Stimulated activated CD8-positive, alpha-beta memory T cell treated with anti-CD3 and anti-CD28 coated beads, Interleukin-4, amount 100 ng/mL, for 48 hours (primary cell): ENCODE measurements around the gene NFKB2.
A peak's percentile ranks its signal among the peaks of the same experiment; 100 is the strongest.

Experiments used
- DNase-seq: peaks from one replicate; pipeline ENCODE4 v3.0.0-alpha.2; 2020

NFKB2 gene

GRCh38 chr10:102395400-102396316 lies at the start of gene NFKB2:
Gene NFKB2 (plus strand): TSS chr10:102395705. CDS start chr10:102395960, 255 bp downstream.
- peak; percentile 95 for DNase-seq

- no peak for DNase-seq
Measured at GRCh38 chr10:102347236-102347828, 48.2 kb upstream of the NFKB2 start.

GRCh38 chr10:102352066-102352715 lies 43.3 kb upstream of the NFKB2 start:
- peak; percentile 85 for DNase-seq

GRCh38 chr10:102354451-102354850 lies 41.1 kb upstream of the NFKB2 start:
- DNase-seq = no peak

GRCh38 chr10:102358712-102359382 lies 36.7 kb upstream of the NFKB2 start:
- no peak for DNase-seq

GRCh38 chr10:102367441-102367840 lies 28.1 kb upstream of the NFKB2 start:
- no peak for DNase-seq

GRCh38 chr10:102368077-102368476 lies 27.4 kb upstream of the NFKB2 start:
- DNase-seq = no peak

- DNase-seq = no peak
Measured at GRCh38 chr10:102371295-102371694, 24.2 kb upstream of the NFKB2 start.

GRCh38 chr10:102375250-102375649 lies 20.3 kb upstream of the NFKB2 start:
- DNase-seq = no peak

- no peak for DNase-seq
Measured at GRCh38 chr10:102375867-102376266, 19.6 kb upstream of the NFKB2 start.

- DNase-seq = no peak
Measured at GRCh38 chr10:102376901-102377300, 18.6 kb upstream of the NFKB2 start.

GRCh38 chr10:102379383-102379782 lies 16.1 kb upstream of the NFKB2 start:
- no peak for DNase-seq

GRCh38 chr10:102381983-102382382 lies 13.5 kb upstream of the NFKB2 start:
- no peak for DNase-seq

GRCh38 chr10:102382871-102383270 lies 12.6 kb upstream of the NFKB2 start:
- no peak for DNase-seq

GRCh38 chr10:102384053-102384452 lies 11.5 kb upstream of the NFKB2 start:
- peak; percentile 27 for DNase-seq

GRCh38 chr10:102384606-102385429 lies 10.7 kb upstream of the NFKB2 start:
- no peak for DNase-seq

- no peak for DNase-seq
Measured at GRCh38 chr10:102389894-102390293, 5.6 kb upstream of the NFKB2 start.

- no peak for DNase-seq
Measured at GRCh38 chr10:102392306-102392705, 3.2 kb upstream of the NFKB2 start.

- DNase-seq = no peak
Measured at GRCh38 chr10:102393411-102394078, 2.0 kb upstream of the NFKB2 start.

- peak; percentile 100 for DNase-seq
Measured at GRCh38 chr10:102394079-102394800, 1.3 kb upstream of the NFKB2 start.
